GM12878 (cell line): ENCODE data around the gene TRUB2. TPM values are rescaled to one million over a fixed set of nuclear protein-coding genes. Genes with fewer than 3 reads are reported as not detected.

Source experiments
- ATAC-seq: fragments of 200-7000 bp; cut with Tn5 transposase; 3 replicates; pipeline ENCODE4 v1.9.1; 2020; ENCODE audit warnings: mild to moderate bottlenecking, moderate library complexity
- BruUV-seq: library from RNA; stranded (reverse); fragments of 400-500 nt; replicated peaks from 2 replicates; lab custom pipeline; 2021; lab: Mats Ljungman, UMichigan
- CTCF ChIA-PET: fragments of 300-600 bp; sonication (Branson Sonifier 250); formaldehyde crosslinking; extraction: SDS; loops from one replicate; lab custom pipeline; 2021; ENCODE audit warnings: inconsistent platforms; lab: Yijun Ruan, JAX
- POLR2A ChIA-PET: fragments of 350-600 bp; formaldehyde crosslinking; extraction: SDS; loops from one replicate; lab custom pipeline; 2021; ENCODE audit warnings: inconsistent platforms; lab: Charles Lee
- RAD21 ChIA-PET: fragments of 300-600 bp; sonication (Branson Sonifier 250); formaldehyde crosslinking; loops from one replicate; lab custom pipeline; 2023; ENCODE audit warnings: antibody characterized with exemption; ENCODE audit not compliant: unreplicated experiment; lab: Charles Lee
- SMC1A ChIA-PET: fragments of 300-600 bp; sonication (Branson Sonifier 250); formaldehyde crosslinking; loops from one replicate; lab custom pipeline; 2023; ENCODE audit not compliant: unreplicated experiment, uncharacterized antibody; lab: Charles Lee
- DNase-seq: peaks from one replicate; pipeline ENCODE4 v3.0.0-alpha.2; 2011; ENCODE audit warnings: low read depth, low spot score
- FAIRE-seq: peaks from 3 replicates; lab custom pipeline; 2011; peaks lifted over from hg19 to GRCh38; lab: Jason Lieb, UNC
- H2AFZ ChIP-seq: 2 replicates; pipeline ENCODE4 v1.6.0; 2011; ENCODE audit warnings: low read depth, low read length, control low read depth; ENCODE audit not compliant: control insufficient read depth
- H3K27ac ChIP-seq: 2 replicates; pipeline ENCODE4 v1.5.1; 2011; ENCODE audit warnings: control low read depth; ENCODE audit not compliant: control insufficient read depth, insufficient read depth
- H3K27me3 ChIP-seq, 2 experiments: replicated peaks in 1 of 2; 2 replicates each; pipeline versions ENCODE4 v1.6.0 to v1.6.1; 2011; ENCODE audit warnings: low read length in 1 of 2; ENCODE audit not compliant: control insufficient read depth in 2 of 2, insufficient read depth in 2 of 2
- H3K36me3 ChIP-seq, 2 experiments: 2 replicates each; pipeline ENCODE4 v1.5.1; 2011; ENCODE audit warnings: low read length in 1 of 2; ENCODE audit not compliant: control insufficient read depth in 2 of 2, insufficient read depth in 2 of 2
- H3K4me1 ChIP-seq: 2 replicates; pipeline ENCODE4 v1.6.1; 2011; ENCODE audit warnings: mild to moderate bottlenecking, low read length, moderate library complexity, mixed read lengths; ENCODE audit not compliant: control insufficient read depth, insufficient read depth
- H3K4me2 ChIP-seq: 2 replicates; pipeline ENCODE4 v1.6.0; 2011; ENCODE audit warnings: control low read depth; ENCODE audit not compliant: control insufficient read depth, insufficient read depth
- H3K4me3 ChIP-seq: fragments of 200-600 bp; sonication (generic); 2 replicates; pipeline ENCODE4 v1.5.1; 2016
- H3K79me2 ChIP-seq: 2 replicates; pipeline ENCODE4 v1.6.0; 2011; ENCODE audit warnings: low read length; ENCODE audit not compliant: control insufficient read depth, insufficient read depth
- H3K9ac ChIP-seq: 2 replicates; pipeline ENCODE4 v1.8.0; 2011; ENCODE audit warnings: low read length, control low read depth, mixed read lengths; ENCODE audit not compliant: control insufficient read depth, insufficient read depth
- H3K9me3 ChIP-seq: replicated peaks from 3 replicates; pipeline ENCODE4 v1.5.1; 2011; ENCODE audit warnings: mild to moderate bottlenecking, low read length; ENCODE audit not compliant: control insufficient read depth, insufficient read depth
- H4K20me1 ChIP-seq: 2 replicates; pipeline ENCODE4 v1.6.0; 2011; ENCODE audit not compliant: control insufficient read depth, insufficient read depth
- BCL3 ChIP-seq: IDR thresholded peaks from 2 replicates; pipeline ENCODE4 v1.6.1; 2011; ENCODE audit warnings: borderline replicate concordance, low read depth, mild to moderate bottlenecking, moderate library complexity, low read length; ENCODE audit not compliant: insufficient read depth, poor library complexity, severe bottlenecking
- JUNB ChIP-seq: IDR thresholded peaks from 2 replicates; pipeline ENCODE4 v1.6.1; 2016; ENCODE audit warnings: antibody characterized with exemption, mild to moderate bottlenecking
- MAX ChIP-seq: IDR thresholded peaks from 2 replicates; pipeline ENCODE4 v1.6.1; 2012; ENCODE audit warnings: low read depth, low read length, improper control_type of control experiment
- MTA2 ChIP-seq: fragments of 450-650 bp; IDR thresholded peaks from 2 replicates; pipeline ENCODE4 v1.6.1; 2016; ENCODE audit warnings: low read depth, mild to moderate bottlenecking, moderate library complexity
- RCOR1 ChIP-seq: conservative IDR thresholded peaks from 2 replicates; pipeline ENCODE4 v1.6.1; 2012; ENCODE audit warnings: low read depth, low read length, improper control_type of control experiment
- SIX5 ChIP-seq: IDR thresholded peaks from 2 replicates; pipeline ENCODE4 v1.6.1; 2011; ENCODE audit warnings: mild to moderate bottlenecking, low read depth, low read length, moderate library complexity; ENCODE audit not compliant: severe bottlenecking
- SPI1 ChIP-seq: IDR thresholded peaks from 2 replicates; pipeline ENCODE4 v1.6.1; 2011; ENCODE audit warnings: low read depth, mild to moderate bottlenecking, low read length, moderate library complexity, borderline replicate concordance; ENCODE audit not compliant: insufficient read depth
- TBL1XR1 ChIP-seq: IDR thresholded peaks from 2 replicates; pipeline ENCODE4 v1.6.1; 2012; ENCODE audit warnings: low read depth, low read length, improper control_type of control experiment
- YBX1 ChIP-seq: fragments of 450-650 bp; IDR thresholded peaks from 2 replicates; pipeline ENCODE4 v1.6.1; 2016; ENCODE audit warnings: antibody characterized with exemption
- ZNF217 ChIP-seq: fragments of 450-650 bp; IDR thresholded peaks from 2 replicates; pipeline ENCODE4 v1.6.1; 2017; ENCODE audit warnings: antibody characterized with exemption, mild to moderate bottlenecking
- WGBS: methylation state at CpG from one replicate; pipeline ENCODE4 v1.1.6; 2016; ENCODE audit warnings: low lambda C conversion rate; ENCODE audit not compliant: insufficient replicate concordance, insufficient coverage; ENCODE audit errors: missing lambda C conversion rate; 5-methylcytosine and 5-hydroxymethylcytosine counted together
- in situ Hi-C: fragments of 300-500 bp; cut with MboI; formaldehyde crosslinking; loops from 9 replicates; pipeline ENCODE4 v1.14.3; 2018; ENCODE audit warnings: mixed read lengths
- intact Hi-C: fragments of 100-400 bp; cut with micrococcal nuclease; formaldehyde crosslinking; loops from one replicate; pipeline ENCODE4 v1.14.2; 2022; ENCODE audit not compliant: unreplicated experiment
- polyA plus RNA-seq, 11 experiments: library from polyadenylated mRNA; depleted of rRNA in 4 of 11; unstranded in 6 of 11; stranded (reverse) in 5 of 11; fragments of >200 nt; fragmentation: Nextera tagmentation in 4 of 11; fragmentation: Illumina TruSeq in 1 of 11; extraction: Ambion mirVana in 4 of 11; extraction: Trizol in 1 of 11; gene quantifications; 1 replicate in 1 of 11; 2 replicates in 10 of 11; pipeline versions ENCODE4 v1.2.1 to v1.2.3, GENCODE V29; 2011 to 2016; ENCODE audit warnings: inconsistent platforms in 2 of 11, missing spikeins in 2 of 11, low read depth in 1 of 11
- total RNA-seq, 4 experiments: library from RNA; depleted of rRNA in 3 of 4; stranded (reverse); fragments of >200 nt in 3 of 4; fragmentation: Illumina TruSeq in 1 of 4; extraction: Trizol in 1 of 4; gene quantifications; 2 replicates each; pipeline versions ENCODE4 v1.2.1 to v1.2.3, GENCODE V29; 2013 to 2021
- TF ChIP-seq, protein P1 (sequence below): fragments of 450-650 bp; IDR thresholded peaks from 2 replicates; pipeline ENCODE4 v1.6.1; 2017; ENCODE audit warnings: mild to moderate bottlenecking, moderate library complexity
- TF ChIP-seq, protein P2 (sequence below): fragments of 450-650 bp; conservative IDR thresholded peaks from 2 replicates; pipeline ENCODE4 v1.6.1; 2017; ENCODE audit warnings: mild to moderate bottlenecking, moderate library complexity

TRUB2 gene
- total and polyA plus RNA-seq, 10 of the 15 experiments (the other 5 are each of a cell fraction or from before 2014, with no cell fraction given) = 2.8 to 70.5 (median 37.2) TPM

- BruUV-seq = TSS peak; percentile 99
- peak within 1 kb of the TSS; percentile 93 for H3K9ac ChIP-seq
- H4K20me1 ChIP-seq = no peaks in the 10 kb centered on the region
- H3K9me3 ChIP-seq = no peaks in the 10 kb centered on the region
- SMC1A ChIA-PET = interaction anchor here (0.8 to 2.7 kb wide), 4 partner anchors 9 to 133 kb away, joined by 3 to 19 read pairs (median 4); partner anchors contain the start of gene GLE1
- ATAC-seq (peak; percentile 98), FAIRE-seq (peak; percentile 78), DNase-seq (peak; percentile 73)
- intact Hi-C loops (no loop called here), in situ Hi-C loops (no loop called here)
- H3K4me3 ChIP-seq = peak within 1 kb of the TSS; percentile 99
- H3K36me3 ChIP-seq = no peaks in the 10 kb centered on the region; a peak in 1 of 4 replicates
- no peaks in the 10 kb centered on the region for H3K4me1 ChIP-seq
- H3K27ac ChIP-seq = peak within 1 kb of the TSS; percentile 89
- peak within 1 kb of the TSS; percentile 95 for H2AFZ ChIP-seq
- WGBS = 1% methylated on average over 50 of the region's 55 CpGs
- peaks cover 33% of the 10 kb centered on the region for H3K79me2 ChIP-seq
- CTCF ChIA-PET = interaction anchor here (0.5 to 4.0 kb wide), 10 partner anchors 9 to 447 kb away, joined by 3 to 61 read pairs (median 4); partner anchors contain the start of genes CERCAM and ENDOG
- peak within 1 kb of the TSS; percentile 91 for H3K4me2 ChIP-seq
- H3K27me3 ChIP-seq = no peaks in the 10 kb centered on the region
- POLR2A ChIA-PET = interaction anchor here (0.6 to 1.9 kb wide), 18 partner anchors 9 to 657 kb away, joined by 3 to 13 read pairs (median 4); partner anchors contain the start of genes CERCAM, GOLGA2, SH3GLB2 and SPTAN1
- RAD21 ChIA-PET = interaction anchor here (0.6 to 2.8 kb wide), 7 partner anchors 9 to 447 kb away, joined by 3 to 18 read pairs (median 3); partner anchors contain the start of genes CERCAM and ENDOG
- TF ChIP-seq ZNF217 (no peak), YBX1 (no peak), BCL3 (peak; percentile 22), RCOR1 (no peak), MTA2 (0 out of 2 replicates have a peak, but pooled peaks have one; percentile 37), MAX (peak; percentile 63), SIX5 (peak; percentile 48), SPI1 (peak; percentile 36; the same call in 1 of the 2 replicates), TBL1XR1 (peak; percentile 28; the same call in 1 of the 2 replicates), JUNB (no peak)
- TF ChIP-seq, protein P1, sequence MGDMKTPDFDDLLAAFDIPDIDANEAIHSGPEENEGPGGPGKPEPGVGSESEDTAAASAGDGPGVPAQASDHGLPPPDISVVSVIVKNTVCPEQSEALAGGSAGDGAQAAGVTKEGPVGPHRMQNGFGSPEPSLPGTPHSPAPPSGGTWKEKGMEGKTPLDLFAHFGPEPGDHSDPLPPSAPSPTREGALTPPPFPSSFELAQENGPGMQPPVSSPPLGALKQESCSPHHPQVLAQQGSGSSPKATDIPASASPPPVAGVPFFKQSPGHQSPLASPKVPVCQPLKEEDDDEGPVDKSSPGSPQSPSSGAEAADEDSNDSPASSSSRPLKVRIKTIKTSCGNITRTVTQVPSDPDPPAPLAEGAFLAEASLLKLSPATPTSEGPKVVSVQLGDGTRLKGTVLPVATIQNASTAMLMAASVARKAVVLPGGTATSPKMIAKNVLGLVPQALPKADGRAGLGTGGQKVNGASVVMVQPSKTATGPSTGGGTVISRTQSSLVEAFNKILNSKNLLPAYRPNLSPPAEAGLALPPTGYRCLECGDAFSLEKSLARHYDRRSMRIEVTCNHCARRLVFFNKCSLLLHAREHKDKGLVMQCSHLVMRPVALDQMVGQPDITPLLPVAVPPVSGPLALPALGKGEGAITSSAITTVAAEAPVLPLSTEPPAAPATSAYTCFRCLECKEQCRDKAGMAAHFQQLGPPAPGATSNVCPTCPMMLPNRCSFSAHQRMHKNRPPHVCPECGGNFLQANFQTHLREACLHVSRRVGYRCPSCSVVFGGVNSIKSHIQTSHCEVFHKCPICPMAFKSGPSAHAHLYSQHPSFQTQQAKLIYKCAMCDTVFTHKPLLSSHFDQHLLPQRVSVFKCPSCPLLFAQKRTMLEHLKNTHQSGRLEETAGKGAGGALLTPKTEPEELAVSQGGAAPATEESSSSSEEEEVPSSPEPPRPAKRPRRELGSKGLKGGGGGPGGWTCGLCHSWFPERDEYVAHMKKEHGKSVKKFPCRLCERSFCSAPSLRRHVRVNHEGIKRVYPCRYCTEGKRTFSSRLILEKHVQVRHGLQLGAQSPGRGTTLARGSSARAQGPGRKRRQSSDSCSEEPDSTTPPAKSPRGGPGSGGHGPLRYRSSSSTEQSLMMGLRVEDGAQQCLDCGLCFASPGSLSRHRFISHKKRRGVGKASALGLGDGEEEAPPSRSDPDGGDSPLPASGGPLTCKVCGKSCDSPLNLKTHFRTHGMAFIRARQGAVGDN = 0 out of 2 replicates have a peak, but pooled peaks have one; percentile 40
- TF ChIP-seq, protein P2, sequence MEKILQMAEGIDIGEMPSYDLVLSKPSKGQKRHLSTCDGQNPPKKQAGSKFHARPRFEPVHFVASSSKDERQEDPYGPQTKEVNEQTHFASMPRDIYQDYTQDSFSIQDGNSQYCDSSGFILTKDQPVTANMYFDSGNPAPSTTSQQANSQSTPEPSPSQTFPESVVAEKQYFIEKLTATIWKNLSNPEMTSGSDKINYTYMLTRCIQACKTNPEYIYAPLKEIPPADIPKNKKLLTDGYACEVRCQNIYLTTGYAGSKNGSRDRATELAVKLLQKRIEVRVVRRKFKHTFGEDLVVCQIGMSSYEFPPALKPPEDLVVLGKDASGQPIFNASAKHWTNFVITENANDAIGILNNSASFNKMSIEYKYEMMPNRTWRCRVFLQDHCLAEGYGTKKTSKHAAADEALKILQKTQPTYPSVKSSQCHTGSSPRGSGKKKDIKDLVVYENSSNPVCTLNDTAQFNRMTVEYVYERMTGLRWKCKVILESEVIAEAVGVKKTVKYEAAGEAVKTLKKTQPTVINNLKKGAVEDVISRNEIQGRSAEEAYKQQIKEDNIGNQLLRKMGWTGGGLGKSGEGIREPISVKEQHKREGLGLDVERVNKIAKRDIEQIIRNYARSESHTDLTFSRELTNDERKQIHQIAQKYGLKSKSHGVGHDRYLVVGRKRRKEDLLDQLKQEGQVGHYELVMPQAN = peak; percentile 82
These were observed 48.7 kb upstream of the TRUB2 start, which contains the start of gene URM1 for GRCh38 chr9:128370752-128371629. Gene URM1 (plus strand): TSS chr9:128371374. CDS start chr9:128371381, 7 bp downstream.
